NT2/D1 (cell line): ENCODE measurements around the gene PLEKHB2.

Source experiments
- DNase-seq: peaks from one replicate; pipeline ENCODE4 v3.0.0-alpha.2; 2011; ENCODE audit warnings: low read depth, low spot score
- H3K27me3 ChIP-seq: 2 replicates; pipeline ENCODE4 v1.6.0; 2011; ENCODE audit warnings: mild to moderate bottlenecking; ENCODE audit not compliant: insufficient read length, insufficient read depth
- H3K36me3 ChIP-seq: 2 replicates; pipeline ENCODE4 v1.6.1; 2011; ENCODE audit warnings: mild to moderate bottlenecking, low read length, mixed read lengths; ENCODE audit not compliant: insufficient read depth, insufficient read length
- H3K4me1 ChIP-seq: 2 replicates; pipeline ENCODE4 v1.5.1; 2011; ENCODE audit not compliant: insufficient read depth, insufficient read length
- H3K4me3 ChIP-seq: 2 replicates; pipeline ENCODE4 v1.5.1; 2011; ENCODE audit warnings: low read depth; ENCODE audit not compliant: insufficient read length
- H3K9ac ChIP-seq: 2 replicates; pipeline ENCODE4 v1.6.0; 2011; ENCODE audit warnings: low read depth; ENCODE audit not compliant: insufficient read length
- H3K9me3 ChIP-seq: 2 replicates; pipeline ENCODE4 v1.5.1; 2011; ENCODE audit warnings: mild to moderate bottlenecking, low read length; ENCODE audit not compliant: insufficient read depth
- SUZ12 ChIP-seq: IDR thresholded peaks from 2 replicates; pipeline ENCODE4 v1.6.1; 2011; ENCODE audit not compliant: insufficient read length, insufficient read depth; ENCODE audit errors: extremely low read depth
- YY1 ChIP-seq: IDR thresholded peaks from 2 replicates; pipeline ENCODE4 v1.6.1; 2011; ENCODE audit not compliant: insufficient read length, insufficient read depth
- ZNF274 ChIP-seq: IDR thresholded peaks from 2 replicates; pipeline ENCODE4 v1.6.1; 2011; ENCODE audit warnings: mild to moderate bottlenecking, low read depth, low read length

The PLEKHB2 gene, protein sequence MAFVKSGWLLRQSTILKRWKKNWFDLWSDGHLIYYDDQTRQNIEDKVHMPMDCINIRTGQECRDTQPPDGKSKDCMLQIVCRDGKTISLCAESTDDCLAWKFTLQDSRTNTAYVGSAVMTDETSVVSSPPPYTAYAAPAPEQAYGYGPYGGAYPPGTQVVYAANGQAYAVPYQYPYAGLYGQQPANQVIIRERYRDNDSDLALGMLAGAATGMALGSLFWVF

DNA sequence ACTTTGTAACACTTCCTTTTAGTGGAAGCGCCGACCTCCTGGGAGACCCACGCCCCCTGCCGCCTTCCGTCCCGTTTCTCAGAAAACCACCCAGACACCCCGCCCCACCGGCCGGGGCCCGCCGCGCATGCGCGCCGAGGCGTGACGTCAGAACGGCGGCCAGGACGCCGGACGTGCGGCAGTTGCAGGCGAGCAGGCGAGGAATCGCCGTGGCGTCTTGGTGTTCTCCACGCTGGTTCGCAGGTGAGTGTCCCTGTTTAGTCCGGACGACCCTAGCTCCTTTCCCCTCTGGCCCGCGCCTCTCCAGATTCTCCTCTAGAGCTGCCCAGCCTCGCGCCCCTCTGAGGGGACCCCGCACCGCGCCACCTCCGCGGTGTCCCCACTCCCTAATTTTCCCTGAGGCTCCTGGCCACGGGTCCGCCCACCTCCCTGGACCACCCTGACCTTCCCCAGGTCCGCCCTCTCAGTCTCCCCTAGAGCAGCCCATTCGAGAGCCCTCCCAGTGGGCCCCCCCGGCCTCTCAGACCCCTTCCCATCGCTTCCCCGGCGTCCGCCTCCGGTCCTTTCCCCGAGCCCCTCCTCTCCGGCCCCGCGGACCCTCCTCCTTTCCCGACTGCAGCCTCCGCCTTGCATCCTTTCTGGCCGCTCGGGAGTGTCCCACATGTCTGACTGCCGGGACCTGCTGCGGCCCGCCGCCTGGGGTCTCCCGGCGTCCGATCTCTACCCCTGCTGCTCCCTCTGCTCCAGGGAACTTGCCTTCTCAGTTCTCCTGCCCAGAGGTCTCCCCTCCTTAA is at the start of gene PLEKHB2:
TSS of gene PLEKHB2 (plus strand) at position 181 of the 794 bp plus-strand sequence. CDS start 15,606 bp downstream, outside the sequence.
- peak; percentile 87 for DNase-seq
- H3K9ac ChIP-seq = peak within 1 kb of the TSS; percentile 93
- no peaks in the 10 kb centered on the region for H3K27me3 ChIP-seq
- H3K4me1 ChIP-seq = peaks cover 2% of the 10 kb centered on the region
- peak within 1 kb of the TSS; percentile 91 for H3K4me3 ChIP-seq
- peaks cover 22% of the 10 kb centered on the region for H3K36me3 ChIP-seq
- H3K9me3 ChIP-seq = no peaks in the 10 kb centered on the region
- TF ChIP-seq SUZ12 = no peak
- TF ChIP-seq YY1 = no peak
- no peak for TF ChIP-seq ZNF274

DNA sequence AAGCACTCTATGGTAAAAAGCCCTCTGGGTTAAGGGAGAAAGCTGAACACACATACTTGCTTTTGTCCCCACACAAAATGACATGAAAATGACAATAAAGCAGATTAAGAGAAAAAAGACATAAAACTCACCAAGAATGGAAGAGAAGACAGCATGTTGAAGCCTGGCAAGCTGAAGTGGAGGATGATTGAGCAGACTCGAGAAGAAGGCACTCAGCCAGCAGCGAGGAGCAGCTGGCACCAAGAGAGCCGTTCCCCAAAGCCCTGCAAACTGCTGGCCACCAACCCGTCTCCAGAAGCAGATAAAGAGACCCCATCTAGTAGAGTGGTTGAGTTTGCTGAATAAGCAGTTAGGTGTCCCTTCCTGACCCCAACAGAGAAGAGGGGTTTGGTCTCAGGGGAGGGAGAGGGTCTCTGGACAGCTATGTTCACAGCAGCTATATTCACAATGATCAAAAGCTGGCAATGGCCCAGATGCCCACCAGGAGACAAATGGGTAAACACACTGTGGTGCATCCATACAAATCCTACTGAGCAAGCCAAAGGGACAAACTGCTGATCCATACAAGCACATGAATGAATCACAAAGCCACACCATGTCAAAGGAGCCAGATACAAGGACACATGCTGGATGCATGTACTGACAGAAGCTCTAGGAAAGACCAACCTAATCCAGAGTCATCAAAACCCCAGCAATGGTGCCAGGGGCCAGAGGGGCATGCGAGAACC is 48.8 kb upstream of the PLEKHB2 start:
- TF ChIP-seq ZNF274 = no peak
- Histone ChIP-seq H3K9ac (no peak overlapping the region), H3K36me3 (peaks cover 88% of the 10 kb centered on the region), H3K9me3 (no peaks in the 10 kb centered on the region), H3K4me1 (peaks cover 3% of the 10 kb centered on the region), H3K27me3 (no peaks in the 10 kb centered on the region), H3K4me3 (no peak overlapping the region)
- DNase-seq = no peak

DNA sequence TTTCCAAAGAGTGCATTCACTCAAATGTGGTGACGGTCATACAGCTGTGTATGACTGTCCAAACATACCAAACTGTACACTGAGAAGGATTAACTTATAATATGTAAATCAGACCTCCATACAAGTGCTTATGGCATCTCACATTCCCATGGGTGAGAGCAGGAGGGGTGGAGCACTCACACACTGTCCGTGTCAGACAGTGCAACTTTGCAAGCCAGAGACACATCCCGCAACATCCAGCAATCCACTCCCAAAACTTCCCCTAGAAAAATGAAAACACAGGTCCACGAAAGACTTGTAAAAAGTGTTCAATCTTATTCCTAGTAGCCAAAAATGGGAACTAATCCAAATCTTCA is 48.2 kb upstream of the PLEKHB2 start:
- Histone ChIP-seq H3K27me3 (no peaks in the 10 kb centered on the region), H3K36me3 (peaks cover 86% of the 10 kb centered on the region), H3K9me3 (no peaks in the 10 kb centered on the region), H3K9ac (no peak overlapping the region), H3K4me3 (no peak overlapping the region), H3K4me1 (peaks cover 3% of the 10 kb centered on the region)
- no peak for DNase-seq
- TF ChIP-seq YY1 = no peak
- no peak for TF ChIP-seq SUZ12
- TF ChIP-seq ZNF274 = no peak

DNA sequence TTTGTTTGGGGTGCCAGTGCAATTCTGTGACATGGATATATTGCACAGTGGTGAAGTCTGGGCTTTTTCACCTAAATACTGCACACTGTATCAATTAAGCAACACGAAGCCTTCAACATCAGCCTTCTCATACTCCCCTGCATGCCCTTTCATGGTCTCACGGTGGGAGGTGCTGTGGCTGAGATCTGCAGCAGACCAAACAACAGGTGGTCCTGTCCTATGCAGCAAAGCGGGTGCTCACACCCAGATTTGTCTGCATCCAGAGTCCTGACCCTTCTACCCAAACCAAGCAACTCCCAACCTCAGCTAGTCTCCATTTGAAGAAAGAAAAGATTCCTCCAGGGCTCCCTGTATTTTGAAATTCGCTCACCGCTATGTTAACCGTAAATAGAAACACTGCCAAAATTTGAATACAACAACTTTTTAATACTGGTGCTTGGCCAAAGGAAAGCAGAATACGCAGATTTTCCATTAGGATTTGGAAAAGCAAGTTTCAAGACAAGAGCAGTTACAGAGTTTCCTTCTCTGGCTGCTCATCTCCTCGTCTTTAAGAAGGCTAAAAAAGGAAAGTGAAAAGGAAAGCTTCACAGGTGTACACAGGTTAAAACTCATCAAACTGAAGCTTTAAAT is 46.8 kb upstream of the PLEKHB2 start:
- peaks cover 3% of the 10 kb centered on the region for H3K4me1 ChIP-seq
- no peaks in the 10 kb centered on the region for H3K27me3 ChIP-seq
- H3K4me3 ChIP-seq = no peak overlapping the region
- no peak for TF ChIP-seq SUZ12
- TF ChIP-seq YY1 = no peak
- TF ChIP-seq ZNF274 = no peak
- H3K9ac ChIP-seq = no peak overlapping the region
- DNase-seq = no peak
- H3K36me3 ChIP-seq = peaks cover 85% of the 10 kb centered on the region
- no peaks in the 10 kb centered on the region for H3K9me3 ChIP-seq

DNA sequence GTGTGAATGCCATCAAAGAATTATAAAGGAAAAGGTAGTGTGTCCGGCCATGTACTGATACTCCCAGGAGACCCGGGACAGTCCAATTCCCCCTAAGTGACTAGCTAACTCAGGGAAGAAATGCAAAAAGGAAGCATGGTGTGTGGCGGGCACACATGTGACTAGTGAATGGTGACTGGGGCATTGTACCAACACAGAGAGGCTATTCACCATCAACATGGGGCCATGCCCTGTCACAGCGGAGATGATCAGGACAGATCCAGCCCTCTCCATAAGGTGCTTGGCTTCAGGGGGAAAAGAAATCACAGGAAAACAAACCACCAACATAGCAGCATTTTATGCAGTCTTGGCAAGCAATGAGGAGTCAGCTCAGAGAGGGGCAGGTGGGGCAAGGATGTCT is 46.2 kb upstream of the PLEKHB2 start:
- no peak for DNase-seq
- peaks cover 3% of the 10 kb centered on the region for H3K4me1 ChIP-seq
- no peaks in the 10 kb centered on the region for H3K27me3 ChIP-seq
- peaks cover 84% of the 10 kb centered on the region for H3K36me3 ChIP-seq
- no peaks in the 10 kb centered on the region for H3K9me3 ChIP-seq
- H3K4me3 ChIP-seq = no peak overlapping the region
- H3K9ac ChIP-seq = no peak overlapping the region
- TF ChIP-seq SUZ12 (no peak), ZNF274 (no peak), YY1 (no peak)

DNA sequence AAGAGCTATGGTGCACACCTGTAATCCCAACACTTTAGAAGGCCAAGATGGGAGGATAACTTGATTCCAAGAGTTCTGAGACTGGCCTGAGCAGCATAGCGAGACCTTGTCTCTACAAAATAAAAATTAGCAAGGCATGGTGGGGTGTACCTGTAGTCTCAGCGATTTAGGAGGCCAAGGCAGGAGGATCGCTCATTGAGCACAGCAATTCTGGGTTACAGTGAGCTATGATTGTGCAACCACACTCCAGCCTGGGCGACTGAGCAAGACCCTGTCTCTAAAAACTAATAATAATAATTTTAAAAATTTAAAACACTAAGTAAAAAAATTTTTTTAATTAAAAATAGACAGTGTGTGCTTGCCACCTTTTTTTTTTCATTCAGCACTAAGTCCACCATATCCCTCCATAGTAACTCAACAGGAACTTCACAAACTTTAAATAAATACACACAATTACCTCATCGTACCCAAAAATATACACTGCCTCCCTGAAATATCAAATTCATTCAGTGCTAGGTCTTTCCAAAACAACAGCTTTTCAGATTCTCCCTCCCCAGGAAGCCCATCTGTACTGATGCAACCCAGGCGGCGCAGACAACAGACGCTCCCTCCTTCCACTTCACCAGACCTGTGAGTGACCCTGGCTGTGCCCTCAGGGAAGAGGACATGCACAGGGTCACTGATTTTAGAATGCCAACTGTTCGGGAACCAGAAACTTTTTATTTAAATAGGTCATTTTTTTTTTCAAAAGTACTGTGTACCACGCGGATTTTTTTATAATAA is 41.4 kb upstream of the PLEKHB2 start:
- Histone ChIP-seq H3K36me3 (peaks cover 63% of the 10 kb centered on the region), H3K9me3 (no peaks in the 10 kb centered on the region), H3K27me3 (no peaks in the 10 kb centered on the region), H3K4me1 (peaks cover 7% of the 10 kb centered on the region), H3K4me3 (no peak overlapping the region), H3K9ac (no peak overlapping the region)
- TF ChIP-seq ZNF274 = no peak
- TF ChIP-seq YY1 = no peak
- TF ChIP-seq SUZ12 = no peak
- no peak for DNase-seq
